ENCODE data around the gene BDKRB2.

Gene BDKRB2

DNA sequence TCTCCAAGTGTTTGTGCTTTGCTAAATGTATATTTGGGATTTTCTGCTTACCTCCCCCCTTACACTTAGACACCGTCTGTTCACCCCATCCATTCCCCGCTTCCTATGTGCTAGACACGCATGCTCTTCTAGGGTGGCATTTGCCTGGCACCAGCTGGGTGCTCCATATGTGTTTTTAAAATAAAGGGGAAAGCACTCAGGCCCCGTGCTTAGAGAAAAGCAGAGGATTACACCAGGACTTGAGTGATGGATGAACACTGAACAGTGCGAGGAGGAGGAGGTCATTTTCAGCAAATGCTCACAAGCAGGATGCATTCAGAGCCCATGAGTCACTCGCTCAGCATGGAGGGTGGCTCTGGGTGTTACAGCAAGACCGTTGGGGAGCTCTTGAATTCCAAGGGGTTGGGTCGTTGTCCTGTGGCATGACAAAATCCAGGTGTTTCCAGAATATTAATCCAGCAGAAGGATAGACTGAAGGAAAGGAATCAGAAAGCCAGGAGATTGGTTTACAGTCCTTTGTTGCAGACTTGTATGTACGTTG, 48.4 kb downstream of the BDKRB2 start:
- H3K27ac ChIP-seq: no peak overlapping the region
- no peak for TF ChIP-seq CTCF (conservative IDR thresholded peaks at IDR 0.05)
- no peak for TF ChIP-seq ZFX (IDR thresholded peaks at IDR 0.05)

GRCh38 chr14:96254687-96255086, 50.0 kb downstream of the BDKRB2 start:
- TF ChIP-seq ZFX (IDR thresholded peaks at IDR 0.05) (no peak), CTCF (conservative IDR thresholded peaks at IDR 0.05) (no peak)
- H3K27ac ChIP-seq: no peak overlapping the region

- no peak for TF ChIP-seq ZFX (IDR thresholded peaks at IDR 0.05)
- TF ChIP-seq CTCF (conservative IDR thresholded peaks at IDR 0.05): no peak
- no peak within 1 kb of the TSS for H3K27ac ChIP-seq
Measured at GRCh38 chr14:96255501-96256366, 51.1 kb downstream of the BDKRB2 start, which contains the start of gene BDKRB1. BDKRB1 (plus strand) TSS chr14:96256210; CDS start chr14:96263683, 7,473 bp downstream.

DNA sequence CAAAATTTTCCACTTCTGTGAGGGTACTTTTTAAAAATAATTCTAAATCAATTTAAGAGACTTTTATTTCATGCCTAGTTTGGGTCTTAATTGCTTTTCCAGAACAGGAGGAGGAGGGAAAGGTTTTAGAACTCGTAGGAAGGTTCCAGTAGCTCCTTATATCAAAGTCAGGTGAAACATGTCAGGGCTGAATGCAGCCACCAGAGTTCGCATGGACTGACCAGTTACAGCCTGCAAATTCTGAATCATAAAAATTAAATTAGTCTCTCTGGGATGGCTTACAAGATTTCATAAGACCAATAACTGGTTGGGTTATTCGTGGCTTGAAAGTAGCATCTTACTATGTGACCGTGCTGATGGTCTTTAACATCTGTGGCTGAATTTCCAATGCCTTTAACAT, 51.8 kb downstream of the BDKRB2 start:
- no peak overlapping the region for H3K27ac ChIP-seq
- TF ChIP-seq CTCF (conservative IDR thresholded peaks at IDR 0.05) (no peak), ZFX (IDR thresholded peaks at IDR 0.05) (no peak)

DNA sequence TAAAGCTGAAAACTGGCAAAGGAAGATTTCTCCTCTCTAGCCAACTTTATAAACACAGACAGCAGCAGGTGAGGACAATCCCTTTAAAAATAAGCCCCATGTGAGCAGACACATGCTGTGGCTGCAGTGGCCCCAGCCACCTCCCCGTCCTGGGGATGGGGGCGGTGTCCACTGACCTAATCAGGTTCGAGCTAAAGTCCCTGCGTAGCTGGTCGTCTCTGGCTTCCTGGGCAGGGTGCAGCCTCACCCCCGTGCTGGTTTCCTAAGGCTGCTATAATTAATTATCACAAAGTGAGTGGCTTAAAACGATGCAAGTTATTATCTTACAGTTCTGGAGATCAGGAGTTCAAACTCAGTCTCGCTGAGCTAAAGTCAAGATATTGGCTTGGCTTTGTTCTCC, 52.4 kb downstream of the BDKRB2 start:
- H3K27ac ChIP-seq: no peak overlapping the region
- no peak for TF ChIP-seq CTCF (conservative IDR thresholded peaks at IDR 0.05)
- no peak for TF ChIP-seq ZFX (IDR thresholded peaks at IDR 0.05)

DNA sequence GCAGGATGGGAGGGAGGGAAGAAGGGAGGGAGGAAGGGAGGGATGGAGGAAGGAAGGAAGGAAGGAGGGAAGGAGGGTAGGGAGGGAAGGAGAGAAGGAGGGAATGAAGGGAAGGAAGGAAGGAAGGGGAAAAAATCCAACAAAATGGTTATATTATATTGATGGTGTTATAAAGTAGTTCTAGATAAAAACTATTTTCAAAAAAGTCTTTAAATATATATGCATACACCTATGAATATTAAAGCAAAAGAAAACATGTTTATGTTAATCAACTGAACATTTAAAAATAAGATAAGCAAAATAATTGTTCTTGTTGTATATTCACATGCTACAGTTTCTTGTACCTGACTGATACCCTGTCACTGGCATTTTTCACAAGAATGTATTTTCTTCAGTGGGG, 53.3 kb downstream of the BDKRB2 start:
- TF ChIP-seq CTCF (conservative IDR thresholded peaks at IDR 0.05): no peak
- TF ChIP-seq ZFX (IDR thresholded peaks at IDR 0.05): no peak
- H3K27ac ChIP-seq: no peak overlapping the region

GRCh38 chr14:96260341-96260821, 55.7 kb downstream of the BDKRB2 start:
- H3K27ac ChIP-seq: no peak overlapping the region
- TF ChIP-seq CTCF (conservative IDR thresholded peaks at IDR 0.05): no peak
- TF ChIP-seq ZFX (IDR thresholded peaks at IDR 0.05): no peak

Measured in C4-2B (cell line).